Activated CD8-positive, alpha-beta memory T cell treated with anti-CD3 and anti-CD28 coated beads, Interleukin-2, amount 50 U/mL, for 24 hours (primary cell): ENCODE results near the gene MYO3B.
"Not testable (repeated sequence)": the region's sequence is repeated elsewhere in the genome, so short reads cannot be mapped to it uniquely, and the experiment has no call there.

Source experiments
- DNase-seq: peaks from one replicate; pipeline ENCODE4 v3.0.0-alpha.2; 2020; ENCODE audit errors: extremely low read depth

Gene MYO3B

GRCh38 chr2:170504810-170505145, 326.8 kb downstream of the MYO3B start:
- no peak for DNase-seq

GRCh38 chr2:170505631-170506275, 327.8 kb downstream of the MYO3B start:
- no peak for DNase-seq

- no peak for DNase-seq
These were observed 331.7 kb downstream of the MYO3B start for GRCh38 chr2:170509452-170510193.

- DNase-seq: no peak
These were observed 334.3 kb downstream of the MYO3B start for GRCh38 chr2:170512266-170512665.

GRCh38 chr2:170514140-170514539, 336.2 kb downstream of the MYO3B start:
- DNase-seq: no peak

GRCh38 chr2:170517538-170517937, 339.6 kb downstream of the MYO3B start:
- DNase-seq: no peak

- DNase-seq: no peak
These were observed 341.0 kb downstream of the MYO3B start for GRCh38 chr2:170518911-170519310.

- DNase-seq: no peak
These were observed 343.4 kb downstream of the MYO3B start for GRCh38 chr2:170521299-170521698.

GRCh38 chr2:170523506-170523905, 345.6 kb downstream of the MYO3B start:
- DNase-seq: no peak

GRCh38 chr2:170524828-170525565, 347.1 kb downstream of the MYO3B start:
- no peak for DNase-seq

GRCh38 chr2:170525566-170525900, 347.6 kb downstream of the MYO3B start:
- DNase-seq: no peak

- no peak for DNase-seq
These were observed 352.4 kb downstream of the MYO3B start for GRCh38 chr2:170530284-170530745.

GRCh38 chr2:170530803-170531564, 353.0 kb downstream of the MYO3B start:
- no peak for DNase-seq

- DNase-seq: no peak
These were observed 353.9 kb downstream of the MYO3B start for GRCh38 chr2:170531876-170532275.

- no peak for DNase-seq
These were observed 355.2 kb downstream of the MYO3B start for GRCh38 chr2:170533156-170533555.

GRCh38 chr2:170535552-170535951, 357.6 kb downstream of the MYO3B start:
- no peak for DNase-seq

GRCh38 chr2:170544817-170545216, 366.9 kb downstream of the MYO3B start:
- no peak for DNase-seq

- DNase-seq: no peak
These were observed 370.4 kb downstream of the MYO3B start for GRCh38 chr2:170548304-170548703.

GRCh38 chr2:170550501-170550900, 372.6 kb downstream of the MYO3B start:
- DNase-seq: no peak

- not testable (repeated sequence) for DNase-seq
These were observed 374.0 kb downstream of the MYO3B start for GRCh38 chr2:170551899-170552298.

- no peak for DNase-seq
These were observed 375.8 kb downstream of the MYO3B start for GRCh38 chr2:170553748-170554147.

GRCh38 chr2:170554278-170554955, 376.5 kb downstream of the MYO3B start:
- DNase-seq: no peak
